ENCODE results near the gene MACROD2. TPM values are rescaled to one million over a fixed set of nuclear protein-coding genes. Genes with fewer than 3 reads are reported as not detected.

The MACROD2 gene
- total and polyA plus RNA-seq, 4 donors = 0.66 to 10.5 (median 3.3) TPM

GRCh38 chr20:14051454-14051853, 56.1 kb downstream of the MACROD2 start:
- WGBS = 91% methylated on average over 1 of the region's 1 CpG
- Histone ChIP-seq H3K9ac (ENCODE audit: low read depth in 1 of 2, low read length in 2 of 2) (no peak overlapping the region), H3K4me1 (ENCODE audit: control insufficient read depth in 4 of 4, insufficient read depth in 4 of 4, low read length in 3 of 4) (no peaks in the 10 kb centered on the region), H3K9me3 (ENCODE audit: control insufficient read depth in 4 of 4, low read length in 3 of 4) (no peaks in the 10 kb centered on the region), H3K36me3 (ENCODE audit: control insufficient read depth in 4 of 4, insufficient read depth in 3 of 4, low read depth in 1 of 4, low read length in 3 of 4) (no peaks in the 10 kb centered on the region), H3K27me3 (ENCODE audit: control insufficient read depth in 4 of 4, insufficient read depth in 4 of 4, low read length in 3 of 4) (no peaks in the 10 kb centered on the region), H3K4me3 (ENCODE audit: low read depth in 1 of 3, low read length in 3 of 3) (no peak overlapping the region), H3K27ac (ENCODE audit: low read depth in 1 of 2, low read length in 2 of 2) (no peak overlapping the region)
- no peak for DNase-seq (ENCODE audit: low spot score)
- TF ChIP-seq ZBTB33 (IDR thresholded peaks at IDR 0.05) = no peak
- TF ChIP-seq, protein P1, sequence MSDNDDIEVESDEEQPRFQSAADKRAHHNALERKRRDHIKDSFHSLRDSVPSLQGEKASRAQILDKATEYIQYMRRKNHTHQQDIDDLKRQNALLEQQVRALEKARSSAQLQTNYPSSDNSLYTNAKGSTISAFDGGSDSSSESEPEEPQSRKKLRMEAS (IDR thresholded peaks at IDR 0.05) = no peak
- no peak for TF ChIP-seq FOXA1 (IDR thresholded peaks at IDR 0.05)
- TF ChIP-seq EGR1 (IDR thresholded peaks at IDR 0.05; ENCODE audit: low read depth in 2 of 2) = no peak
- TF ChIP-seq SP1 (IDR thresholded peaks at IDR 0.05) = no peak
- no peak for TF ChIP-seq HNF4G (IDR thresholded peaks at IDR 0.05)
- TF ChIP-seq HNF4A (conservative IDR thresholded peaks at IDR 0.05) = no peak
- no peak for TF ChIP-seq GABPA (IDR thresholded peaks at IDR 0.05 in 1 of 2, conservative IDR thresholded peaks at IDR 0.05 in 1 of 2)
- no peak for TF ChIP-seq REST (IDR thresholded peaks at IDR 0.05)
- no peak for TF ChIP-seq CTCF (IDR thresholded peaks at IDR 0.05; ENCODE audit: low read depth, low read length, missing input control)
- TF ChIP-seq, protein P2, sequence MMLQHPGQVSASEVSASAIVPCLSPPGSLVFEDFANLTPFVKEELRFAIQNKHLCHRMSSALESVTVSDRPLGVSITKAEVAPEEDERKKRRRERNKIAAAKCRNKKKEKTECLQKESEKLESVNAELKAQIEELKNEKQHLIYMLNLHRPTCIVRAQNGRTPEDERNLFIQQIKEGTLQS (IDR thresholded peaks at IDR 0.05) = no peak
- no peak for TF ChIP-seq JUND (IDR thresholded peaks at IDR 0.05)
- TF ChIP-seq RXRA (IDR thresholded peaks at IDR 0.05) = no peak
- TF ChIP-seq YY1 (IDR thresholded peaks at IDR 0.05) = no peak
- TF ChIP-seq TAF1 (conservative IDR thresholded peaks at IDR 0.05) = no peak
- TF ChIP-seq RAD21 (IDR thresholded peaks at IDR 0.05) = no peak
- TF ChIP-seq FOXA2 (IDR thresholded peaks at IDR 0.05) = no peak
- TF ChIP-seq NR2F2 (IDR thresholded peaks at IDR 0.05) = no peak

Data from liver (tissue), 9 donors.